Body of pancreas (tissue), 4 donors: Measurements from ENCODE around the gene COL23A1. TPM values are rescaled to one million over a fixed set of nuclear protein-coding genes. Genes with fewer than 3 reads are reported as not detected.

Experiments used
- ATAC-seq: fragments of 150-250 bp; one replicate; pipeline ENCODE4 v1.9.1; 2016
- DNase-seq, 4 donors: peaks; one replicate each; pipeline ENCODE4 v3.0.0-alpha.2; 2019
- H3K27ac ChIP-seq, 4 donors: fragments of 200-600 bp; sonication (generic); 1 replicate in 3 of 4; 2 replicates in 1 of 4; pipeline versions ENCODE4 v1.5.1 to v1.6.1; 2016 to 2019; ENCODE audit warnings: mild to moderate bottlenecking in 1 of 4, mixed read lengths in 1 of 4, moderate library complexity in 1 of 4
- H3K27me3 ChIP-seq, 2 donors: fragments of 200-600 bp; sonication (generic); one replicate each; pipeline ENCODE4 v1.6.0; 2016; ENCODE audit warnings: mild to moderate bottlenecking in 1 of 2
- H3K36me3 ChIP-seq, 2 donors: fragments of 200-600 bp; sonication (generic); replicated peaks in 1 of 2; 2 replicates each; pipeline ENCODE4 v1.5.1; 2016; ENCODE audit warnings: low read depth in 2 of 2; ENCODE audit not compliant: insufficient read depth in 1 of 2
- H3K4me1 ChIP-seq: fragments of 200-600 bp; sonication (generic); one replicate; pipeline ENCODE4 v1.6.0; 2016
- H3K4me3 ChIP-seq, 2 donors: fragments of 200-600 bp; sonication (generic); 1 replicate in 1 of 2; 2 replicates in 1 of 2; pipeline ENCODE4 v1.5.1; 2016 to 2019
- H3K9me3 ChIP-seq, 3 donors: fragments of 200-600 bp; sonication (generic); 1 replicate in 2 of 3; 2 replicates in 1 of 3; pipeline ENCODE4 v1.5.1; 2016
- CTCF ChIP-seq, 7 experiments: fragments of 450-650 bp in 4 of 7; fragments of 200-600 bp in 3 of 7; sonication (generic) in 3 of 7; IDR thresholded peaks; one replicate each; pipeline ENCODE4 v1.5.1; 2016 to 2019; ENCODE audit warnings: antibody characterized with exemption in 7 of 7
- POLR2A ChIP-seq, 3 donors: fragments of 450-650 bp; IDR thresholded peaks; one replicate each; pipeline ENCODE4 v1.6.1; 2016; ENCODE audit warnings: antibody characterized with exemption in 3 of 3, mild to moderate bottlenecking in 2 of 3
- WGBS, 2 donors: methylation state at CpG; one replicate each; pipeline ENCODE4 v1.1.5; 2017; 5-methylcytosine and 5-hydroxymethylcytosine counted together
- intact Hi-C: fragments of 100-400 bp; cut with DNase I; formaldehyde crosslinking; loops from one replicate; pipeline ENCODE4 v1.15.1; 2023
- total RNA-seq, 2 donors: library from RNA; depleted of rRNA; stranded (reverse); fragments of >200 nt; gene quantifications; one replicate each; pipeline ENCODE4 v1.1.0, GENCODE V29; 2016

COL23A1 gene
- total RNA-seq, 2 donors from 2014 or later: not detected

GRCh38 chr5:178527458-178528307 is 62.5 kb downstream of the COL23A1 start:
- 55 to 57% methylated on average over 18 of the region's 18 CpGs for WGBS, 2 donors
- Histone ChIP-seq H3K27me3 (no peaks in the 10 kb centered on the region), H3K27ac (no peak overlapping the region), H3K36me3 (no peaks in the 10 kb centered on the region), H3K9me3 (no peaks in the 10 kb centered on the region), H3K4me3 (no peak overlapping the region), H3K4me1 (no peaks in the 10 kb centered on the region)
- ATAC-seq (no peak), DNase-seq (no peak)
- intact Hi-C loops: no loop called here
- TF ChIP-seq CTCF (IDR thresholded peaks at IDR 0.05): no peak
- no peak for TF ChIP-seq POLR2A (IDR thresholded peaks at IDR 0.05)

- no peaks in the 10 kb centered on the region for H3K9me3 ChIP-seq
- H3K4me3 ChIP-seq: no peak overlapping the region
- DNase-seq (no peak), ATAC-seq (no peak)
- TF ChIP-seq CTCF (IDR thresholded peaks at IDR 0.05): no peak
- no peak for TF ChIP-seq POLR2A (IDR thresholded peaks at IDR 0.05)
- no peaks in the 10 kb centered on the region for H3K27me3 ChIP-seq
- no peaks in the 10 kb centered on the region for H3K4me1 ChIP-seq
- intact Hi-C loops: no loop called here
- no peak overlapping the region for H3K27ac ChIP-seq
- WGBS, 2 donors: 67% methylated on average over 14 of the region's 14 CpGs
- no peaks in the 10 kb centered on the region for H3K36me3 ChIP-seq
Measured at GRCh38 chr5:178526773-178527457, 63.3 kb downstream of the COL23A1 start.

GRCh38 chr5:178525906-178526732 is 64.1 kb downstream of the COL23A1 start:
- intact Hi-C loops: no loop called here
- ATAC-seq: no peak
- no peak overlapping the region for H3K4me3 ChIP-seq
- no peak overlapping the region for H3K27ac ChIP-seq
- no peaks in the 10 kb centered on the region for H3K36me3 ChIP-seq
- no peak for TF ChIP-seq POLR2A (IDR thresholded peaks at IDR 0.05)
- TF ChIP-seq CTCF (IDR thresholded peaks at IDR 0.05): no peak
- no peak for DNase-seq
- no peaks in the 10 kb centered on the region for H3K9me3 ChIP-seq
- WGBS, 2 donors: 78 to 83% methylated on average over 7 to 12 of the region's 12 CpGs
- H3K4me1 ChIP-seq: no peaks in the 10 kb centered on the region
- no peaks in the 10 kb centered on the region for H3K27me3 ChIP-seq

- H3K27ac ChIP-seq: no peak overlapping the region
- no peak for TF ChIP-seq CTCF (IDR thresholded peaks at IDR 0.05)
- TF ChIP-seq POLR2A (IDR thresholded peaks at IDR 0.05): no peak
- H3K27me3 ChIP-seq: no peaks in the 10 kb centered on the region
- intact Hi-C loops: no loop called here
- no peaks in the 10 kb centered on the region for H3K36me3 ChIP-seq
- no peak for DNase-seq
- H3K4me3 ChIP-seq: no peak overlapping the region
- no peaks in the 10 kb centered on the region for H3K4me1 ChIP-seq
- ATAC-seq: no peak
- peaks cover 0 to 6% (median 0%) of the 10 kb centered on the region in 3 donors for H3K9me3 ChIP-seq
- WGBS, 2 donors: 57 to 77% methylated on average over 9 to 10 of the region's 10 CpGs
Measured at GRCh38 chr5:178524093-178524882, 65.9 kb downstream of the COL23A1 start.
